HL-60 (cell line): ENCODE results near the gene SH2B3.
A peak's percentile ranks its signal among the peaks of the same experiment; 100 is the strongest.

Experiments
- DNase-seq, 2 experiments: peaks; one replicate each; pipeline ENCODE4 v3.0.0-alpha.2; 2010 to 2020; ENCODE audit warnings: low read depth in 1 of 2, low spot score in 1 of 2
- H3K27ac ChIP-seq: fragments of 250-450 bp; sonication (Bioruptor Pico); replicated peaks from 2 replicates; pipeline ENCODE4 v1.5.1; 2020; ENCODE audit warnings: mild to moderate bottlenecking, moderate library complexity
- H3K27me3 ChIP-seq: fragments of 250-450 bp; sonication (Bioruptor Pico); 2 replicates; pipeline ENCODE4 v1.5.1; 2021; ENCODE audit warnings: mild to moderate bottlenecking, moderate library complexity; ENCODE audit not compliant: insufficient read depth, poor library complexity, severe bottlenecking
- H3K4me3 ChIP-seq: replicated peaks from 2 replicates; pipeline ENCODE4 v1.5.1; 2011; ENCODE audit warnings: mild to moderate bottlenecking, control low read depth, low read length; ENCODE audit not compliant: insufficient read depth
- CTCF ChIP-seq: IDR thresholded peaks from one replicate; pipeline ENCODE4 v1.5.1; 2011; ENCODE audit warnings: low read length, control low read depth, inconsistent platforms; ENCODE audit not compliant: insufficient read depth
- GABPA ChIP-seq: IDR thresholded peaks from 2 replicates; pipeline ENCODE4 v1.6.1; 2012; ENCODE audit warnings: low read depth
- POLR2AphosphoS5 ChIP-seq: IDR thresholded peaks from 2 replicates; pipeline ENCODE4 v1.6.1; 2012; ENCODE audit warnings: low read depth
- SPI1 ChIP-seq: IDR thresholded peaks from 2 replicates; pipeline ENCODE4 v1.6.1; 2012; ENCODE audit warnings: low read depth, mild to moderate bottlenecking, borderline replicate concordance
- TF ChIP-seq, protein P1 (sequence below): IDR thresholded peaks from 2 replicates; pipeline ENCODE4 v1.6.1; 2012; ENCODE audit warnings: low read depth; ENCODE audit not compliant: insufficient replicate concordance

The SH2B3 gene

DNA sequence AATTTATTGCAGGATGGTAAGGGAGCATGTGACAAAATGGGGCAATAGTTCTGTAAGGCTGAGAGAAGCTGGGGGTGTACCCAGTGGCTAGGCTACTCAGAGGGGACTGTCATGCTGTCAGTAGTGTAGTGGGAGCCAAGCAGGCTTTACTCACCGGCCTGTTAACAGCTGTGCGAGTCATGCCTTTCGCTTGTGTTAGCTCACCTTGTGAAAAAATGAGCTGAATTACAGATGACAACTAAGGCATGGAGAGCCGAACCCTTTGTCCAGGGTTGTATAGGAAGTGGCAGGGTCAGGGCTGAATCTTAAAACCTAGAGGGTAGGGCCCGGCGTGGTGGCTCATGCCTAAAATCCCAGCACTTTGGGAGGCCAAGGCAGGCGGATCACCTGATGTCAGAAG, 37.9 kb downstream of the SH2B3 start:
- Histone ChIP-seq H3K4me3 (no peak overlapping the region), H3K27me3 (no peaks in the 10 kb centered on the region), H3K27ac (peak overlapping the region; percentile 22)
- DNase-seq: peak in 1 of 2 experiments; percentile 36
- no peak; the same call in 1 of the 2 replicates for TF ChIP-seq POLR2AphosphoS5
- TF ChIP-seq CTCF: no peak
- no peak for TF ChIP-seq SPI1
- TF ChIP-seq GABPA: no peak
- TF ChIP-seq, protein P1, sequence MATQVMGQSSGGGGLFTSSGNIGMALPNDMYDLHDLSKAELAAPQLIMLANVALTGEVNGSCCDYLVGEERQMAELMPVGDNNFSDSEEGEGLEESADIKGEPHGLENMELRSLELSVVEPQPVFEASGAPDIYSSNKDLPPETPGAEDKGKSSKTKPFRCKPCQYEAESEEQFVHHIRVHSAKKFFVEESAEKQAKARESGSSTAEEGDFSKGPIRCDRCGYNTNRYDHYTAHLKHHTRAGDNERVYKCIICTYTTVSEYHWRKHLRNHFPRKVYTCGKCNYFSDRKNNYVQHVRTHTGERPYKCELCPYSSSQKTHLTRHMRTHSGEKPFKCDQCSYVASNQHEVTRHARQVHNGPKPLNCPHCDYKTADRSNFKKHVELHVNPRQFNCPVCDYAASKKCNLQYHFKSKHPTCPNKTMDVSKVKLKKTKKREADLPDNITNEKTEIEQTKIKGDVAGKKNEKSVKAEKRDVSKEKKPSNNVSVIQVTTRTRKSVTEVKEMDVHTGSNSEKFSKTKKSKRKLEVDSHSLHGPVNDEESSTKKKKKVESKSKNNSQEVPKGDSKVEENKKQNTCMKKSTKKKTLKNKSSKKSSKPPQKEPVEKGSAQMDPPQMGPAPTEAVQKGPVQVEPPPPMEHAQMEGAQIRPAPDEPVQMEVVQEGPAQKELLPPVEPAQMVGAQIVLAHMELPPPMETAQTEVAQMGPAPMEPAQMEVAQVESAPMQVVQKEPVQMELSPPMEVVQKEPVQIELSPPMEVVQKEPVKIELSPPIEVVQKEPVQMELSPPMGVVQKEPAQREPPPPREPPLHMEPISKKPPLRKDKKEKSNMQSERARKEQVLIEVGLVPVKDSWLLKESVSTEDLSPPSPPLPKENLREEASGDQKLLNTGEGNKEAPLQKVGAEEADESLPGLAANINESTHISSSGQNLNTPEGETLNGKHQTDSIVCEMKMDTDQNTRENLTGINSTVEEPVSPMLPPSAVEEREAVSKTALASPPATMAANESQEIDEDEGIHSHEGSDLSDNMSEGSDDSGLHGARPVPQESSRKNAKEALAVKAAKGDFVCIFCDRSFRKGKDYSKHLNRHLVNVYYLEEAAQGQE: no peak

DNA sequence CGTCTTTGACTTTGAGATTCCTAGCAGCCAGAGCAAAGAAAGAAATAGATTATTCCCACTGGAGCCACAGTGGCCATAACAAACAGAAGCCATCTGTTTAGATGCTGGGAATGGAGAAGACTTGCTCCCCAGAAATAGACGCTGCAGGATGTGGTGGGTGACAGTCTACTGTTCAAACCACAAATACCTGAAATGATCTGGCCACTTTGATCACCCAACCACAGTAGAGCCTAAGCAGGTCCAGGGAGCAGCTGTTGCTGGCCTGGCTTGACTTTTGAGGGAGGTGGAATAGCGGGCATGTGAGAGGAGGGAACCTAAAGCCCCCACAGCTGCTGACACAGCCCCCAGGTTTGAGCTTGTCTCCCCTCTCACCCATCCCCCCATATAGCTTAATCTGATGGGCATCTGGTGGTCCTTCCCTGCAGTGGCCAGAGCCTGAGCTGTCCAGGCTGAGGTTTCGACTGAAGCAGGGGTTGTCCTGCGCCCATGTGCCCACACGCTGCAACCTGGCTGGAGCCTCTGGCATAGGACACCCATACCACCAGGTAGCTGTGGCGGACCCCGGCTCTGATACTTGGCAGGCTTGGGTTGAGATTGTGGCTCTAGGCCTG, 38.7 kb downstream of the SH2B3 start:
- peak overlapping the region; percentile 22 for H3K27ac ChIP-seq
- no peaks in the 10 kb centered on the region for H3K27me3 ChIP-seq
- TF ChIP-seq, protein P1: no peak
- TF ChIP-seq GABPA (no peak), SPI1 (no peak), POLR2AphosphoS5 (no peak), CTCF (no peak)
- no peak for DNase-seq
- H3K4me3 ChIP-seq: no peak overlapping the region

GRCh38 chr12:111444925-111445725, 39.4 kb downstream of the SH2B3 start:
- Histone ChIP-seq H3K27ac (peak overlapping the region; percentile 22), H3K4me3 (no peak overlapping the region), H3K27me3 (no peaks in the 10 kb centered on the region)
- TF ChIP-seq SPI1 (peak; percentile 55; the same call in 1 of the 2 replicates), POLR2AphosphoS5 (peak; percentile 23; the same call in 1 of the 2 replicates), CTCF (no peak)
- DNase-seq: peak; percentile 85 to 88
